NCI-H748 (cell line): ENCODE results near the gene TTLL7.

Experiments
- DNase-seq: peaks from one replicate; lab custom pipeline; 2025; ENCODE audit not compliant: unreplicated experiment; lab: John Stamatoyannopoulos, UW

TTLL7 gene

GRCh38 chr1:83883979-83884378 is 115.0 kb downstream of the TTLL7 start:
- no peak for DNase-seq

GRCh38 chr1:83882906-83883305 is 116.0 kb downstream of the TTLL7 start:
- peak; percentile 96 for DNase-seq

- no peak for DNase-seq
Measured at GRCh38 chr1:83872515-83872914, 126.4 kb downstream of the TTLL7 start.

- DNase-seq = no peak
Measured at GRCh38 chr1:83864991-83865390, 133.9 kb downstream of the TTLL7 start.

GRCh38 chr1:83860490-83861221 is 138.3 kb downstream of the TTLL7 start:
- peak; percentile 70 for DNase-seq

GRCh38 chr1:83857716-83858115 is 141.2 kb downstream of the TTLL7 start:
- DNase-seq = no peak

- DNase-seq = peak; percentile 41
Measured at GRCh38 chr1:83857103-83857502, 141.8 kb downstream of the TTLL7 start.

GRCh38 chr1:83856381-83856780 is 142.6 kb downstream of the TTLL7 start:
- DNase-seq = no peak

GRCh38 chr1:83854456-83854855 is 144.5 kb downstream of the TTLL7 start:
- no peak for DNase-seq

- DNase-seq = no peak
Measured at GRCh38 chr1:83850834-83851233, 148.1 kb downstream of the TTLL7 start.

- DNase-seq = peak; percentile 53
Measured at GRCh38 chr1:83849191-83850061, 149.5 kb downstream of the TTLL7 start.

GRCh38 chr1:83846138-83846537 is 152.8 kb downstream of the TTLL7 start:
- DNase-seq = no peak

- DNase-seq = no peak
Measured at GRCh38 chr1:83845437-83846071, 153.4 kb downstream of the TTLL7 start.

- DNase-seq = no peak
Measured at GRCh38 chr1:83844546-83844945, 154.4 kb downstream of the TTLL7 start.

GRCh38 chr1:83839566-83840173 is 159.3 kb downstream of the TTLL7 start:
- DNase-seq = no peak

GRCh38 chr1:83838573-83838972 is 160.4 kb downstream of the TTLL7 start:
- DNase-seq = no peak

- DNase-seq = no peak
Measured at GRCh38 chr1:83836543-83836942, 162.4 kb downstream of the TTLL7 start.

- no peak for DNase-seq
Measured at GRCh38 chr1:83834621-83835264, 164.2 kb downstream of the TTLL7 start.

GRCh38 chr1:83832194-83832593 is 166.7 kb downstream of the TTLL7 start:
- DNase-seq = no peak

- DNase-seq = no peak
Measured at GRCh38 chr1:83829106-83829505, 169.8 kb downstream of the TTLL7 start.

GRCh38 chr1:83828456-83828855 is 170.5 kb downstream of the TTLL7 start:
- DNase-seq = no peak
